ENCODE results near the gene MOV10. TPM values are rescaled to one million over a fixed set of nuclear protein-coding genes. Genes with fewer than 3 reads are reported as not detected.

The MOV10 gene
- total and polyA plus RNA-seq, 9 of the 15 experiments (the other 6 are each of a cell fraction or from before 2014, with no cell fraction given), result 16.7 to 105 (median 49.5) TPM

GRCh38 chr1:112715264-112716053 is 41.0 kb downstream of the MOV10 start, which contains the start of gene PPM1J (continued):
- TF ChIP-seq ZNF511 (CRISPR knock-in tag; IDR thresholded peaks at IDR 0.05) (no peak), SMAD1 (IDR thresholded peaks at IDR 0.05; ENCODE audit: low read depth, low read length, partially characterized antibody) (peak; percentile 7), CGGBP1 (CRISPR knock-in tag; IDR thresholded peaks at IDR 0.05) (no peak), YY1 (IDR thresholded peaks at IDR 0.05; ENCODE audit: borderline replicate concordance in 1 of 3, control insufficient read depth in 1 of 3, extremely low read depth in 1 of 3, insufficient read depth in 3 of 3, insufficient read length in 1 of 3, insufficient replicate concordance in 2 of 3, low read depth in 1 of 3, low read length in 2 of 3) (peak in 1 of 3 experiments; percentile 29), BCOR (IDR thresholded peaks at IDR 0.05) (no peak), ZNF277 (CRISPR knock-in tag; IDR thresholded peaks at IDR 0.05; ENCODE audit: borderline replicate concordance) (no peak), KLF16 (IDR thresholded peaks at IDR 0.05) (no peak), ZNF780A (CRISPR knock-in tag; IDR thresholded peaks at IDR 0.05) (no peak), ZBED1 (IDR thresholded peaks at IDR 0.05) (no peak), ATF6 (CRISPR knock-in tag; IDR thresholded peaks at IDR 0.05) (no peak), ZNF197 (CRISPR knock-in tag; IDR thresholded peaks at IDR 0.05; ENCODE audit: low read depth) (no peak), ZFP91 (CRISPR knock-in tag; IDR thresholded peaks at IDR 0.05) (no peak), HDAC2 (IDR thresholded peaks at IDR 0.05) (peak; percentile 16; the same call in 1 of the 2 replicates), ID3 (CRISPR knock-in tag; IDR thresholded peaks at IDR 0.05) (no peak), ID3 (tag; IDR thresholded peaks at IDR 0.05) (no peak), MYC (IDR thresholded peaks at IDR 0.05; ENCODE audit: low read depth, low read length) (no peak), MYC (CRISPR knock-in tag; IDR thresholded peaks at IDR 0.05; ENCODE audit: borderline replicate concordance, low read depth) (0 out of 2 replicates have a peak, but pooled peaks have one; percentile 47)
